GM03348 (cell line): ENCODE data around the gene DCDC1.

Source experiments
- DNase-seq: peaks from one replicate; pipeline ENCODE4 v3.0.0; 2012; ENCODE audit warnings: low spot score

The DCDC1 gene, protein sequence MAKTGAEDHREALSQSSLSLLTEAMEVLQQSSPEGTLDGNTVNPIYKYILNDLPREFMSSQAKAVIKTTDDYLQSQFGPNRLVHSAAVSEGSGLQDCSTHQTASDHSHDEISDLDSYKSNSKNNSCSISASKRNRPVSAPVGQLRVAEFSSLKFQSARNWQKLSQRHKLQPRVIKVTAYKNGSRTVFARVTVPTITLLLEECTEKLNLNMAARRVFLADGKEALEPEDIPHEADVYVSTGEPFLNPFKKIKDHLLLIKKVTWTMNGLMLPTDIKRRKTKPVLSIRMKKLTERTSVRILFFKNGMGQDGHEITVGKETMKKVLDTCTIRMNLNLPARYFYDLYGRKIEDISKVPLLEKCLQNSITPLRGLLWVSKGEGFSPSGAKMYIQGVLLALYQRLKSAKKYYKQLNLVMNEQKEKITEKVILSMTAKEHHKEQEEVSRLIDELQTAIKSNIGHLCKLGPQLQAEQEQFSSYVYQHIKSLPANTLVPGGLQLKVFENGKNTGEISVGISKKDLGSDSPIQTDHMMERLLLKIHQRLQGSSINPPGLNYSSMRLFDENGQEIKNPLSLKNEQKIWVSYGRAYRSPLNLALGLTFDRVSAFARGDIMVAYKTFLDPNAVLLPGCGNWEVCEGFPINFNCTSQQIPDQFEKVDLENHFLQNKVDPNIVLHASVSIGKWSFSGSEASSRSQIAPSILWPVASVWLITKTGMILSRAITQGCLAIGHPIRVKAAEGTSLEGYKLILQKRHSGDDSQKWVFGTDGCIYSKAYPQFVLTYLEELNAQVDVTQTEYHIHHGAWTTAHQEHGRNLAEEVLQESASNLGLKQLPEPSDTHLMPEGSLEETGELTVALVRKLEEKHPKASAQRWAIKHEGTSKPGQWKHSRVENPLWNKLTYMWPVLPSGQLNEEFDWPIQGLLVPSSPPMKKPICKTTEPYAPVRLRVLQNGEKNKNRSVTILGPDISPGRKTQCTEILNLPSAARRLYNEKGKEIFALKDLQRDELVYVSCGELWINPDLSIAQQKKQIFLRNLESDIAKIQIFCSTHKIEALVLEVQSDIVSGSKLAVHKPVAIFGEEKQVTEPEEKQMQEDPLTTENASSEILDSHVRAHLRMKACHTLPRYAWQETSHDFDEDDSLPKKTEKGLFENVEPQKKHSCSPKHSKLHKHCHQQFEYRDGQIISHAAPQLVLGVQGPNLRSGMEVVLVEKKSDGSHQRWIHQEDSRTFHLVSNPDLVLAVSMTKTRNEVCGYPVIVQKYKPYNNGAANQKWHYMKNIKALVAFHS (N-terminal part only)

DNA sequence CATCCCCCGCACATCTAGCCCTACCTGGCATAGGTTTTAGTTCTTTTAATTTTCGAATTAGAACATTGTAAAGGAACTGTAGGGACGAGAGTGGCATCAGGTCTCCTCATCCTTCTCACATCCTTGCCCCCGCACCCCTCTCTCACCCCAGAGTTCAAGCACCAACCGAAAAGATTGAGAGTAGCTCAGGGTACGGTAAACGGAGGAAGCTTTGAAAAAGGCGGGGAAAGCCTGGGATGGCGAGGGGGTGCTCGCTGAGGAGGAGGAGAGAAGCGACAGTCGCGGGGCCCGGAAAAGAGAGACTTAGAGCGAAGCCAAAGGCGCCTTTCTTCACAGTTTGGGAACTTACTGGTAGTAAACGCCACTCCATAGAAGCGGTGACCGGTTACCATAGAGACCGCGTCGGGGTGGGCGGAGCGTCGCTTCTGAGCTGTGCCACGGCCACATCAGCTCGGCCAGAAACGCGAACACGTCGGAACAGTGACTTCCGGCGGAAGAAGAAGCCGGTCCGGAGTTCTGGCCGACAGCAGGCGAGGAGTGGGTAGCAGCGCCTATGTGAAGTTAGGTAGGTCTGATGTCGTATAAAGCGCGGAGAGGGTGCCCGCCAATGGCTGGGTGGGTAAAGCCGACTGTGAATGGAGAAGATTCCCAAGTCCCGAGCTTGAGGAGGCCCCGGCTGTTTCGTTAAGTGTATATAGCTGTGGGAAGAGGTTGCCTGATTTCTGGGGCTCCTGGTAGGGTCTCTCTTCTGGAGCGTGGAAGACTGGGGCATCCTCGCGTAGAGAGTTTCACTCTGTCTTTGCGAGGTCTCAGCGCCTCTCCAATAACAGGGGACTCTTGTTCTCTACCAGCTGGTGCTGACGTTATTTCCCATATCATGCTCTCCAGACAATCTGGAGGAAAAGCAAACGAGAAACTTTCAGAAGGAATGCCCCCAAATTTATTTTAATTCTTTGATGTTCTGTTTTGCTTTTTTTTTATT is at the start of gene DCDC1, which contains the start of gene DNAJC24:
TSS of gene DCDC1 (minus strand) at position 392 of the 982 bp plus-strand sequence. CDS start 41,459 bp downstream, outside the sequence.
TSS of gene DNAJC24 (plus strand) at position 513 of the 982 bp plus-strand sequence. CDS start 889 bp downstream, outside the sequence.
- peak; percentile 93 for DNase-seq

DNA sequence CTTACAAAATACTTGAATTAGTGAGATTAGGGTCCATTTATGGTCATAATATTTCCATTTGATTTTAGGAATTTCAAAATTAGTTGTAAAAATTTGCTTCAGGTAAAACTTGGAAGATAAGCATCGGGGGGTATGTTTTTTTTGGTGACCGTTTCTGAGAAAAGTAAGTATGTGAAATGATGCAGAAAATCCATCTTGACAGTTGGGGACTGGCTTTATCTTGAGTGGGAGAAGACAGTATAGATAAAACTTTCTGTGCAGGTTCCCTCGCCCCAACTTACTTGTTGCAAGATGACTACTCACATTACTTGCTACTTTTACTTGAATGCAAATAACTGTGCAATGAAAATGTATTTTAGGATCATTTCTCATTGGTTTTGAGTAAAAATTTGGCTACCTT is 49.6 kb upstream of the DCDC1 start:
- DNase-seq = no peak

DNA sequence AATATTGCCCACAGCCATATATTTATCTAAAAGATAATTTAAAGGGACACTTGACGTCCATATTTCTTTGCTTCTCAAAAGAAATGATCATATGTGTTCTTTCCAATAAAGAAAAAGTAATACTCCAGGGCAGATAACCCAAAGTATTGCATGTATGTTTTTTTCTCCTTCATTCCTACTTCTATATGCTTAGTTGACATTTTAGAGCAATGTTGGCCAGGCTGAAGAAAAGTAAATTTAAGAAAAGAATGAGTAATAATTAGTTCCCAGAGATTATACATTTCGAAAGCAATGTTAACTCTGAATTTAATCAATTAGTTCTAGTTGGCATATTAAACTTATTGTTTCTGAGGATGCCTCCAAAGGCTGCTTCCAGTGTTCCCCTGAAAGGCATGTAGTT is 48.3 kb upstream of the DCDC1 start:
- no peak for DNase-seq

DNA sequence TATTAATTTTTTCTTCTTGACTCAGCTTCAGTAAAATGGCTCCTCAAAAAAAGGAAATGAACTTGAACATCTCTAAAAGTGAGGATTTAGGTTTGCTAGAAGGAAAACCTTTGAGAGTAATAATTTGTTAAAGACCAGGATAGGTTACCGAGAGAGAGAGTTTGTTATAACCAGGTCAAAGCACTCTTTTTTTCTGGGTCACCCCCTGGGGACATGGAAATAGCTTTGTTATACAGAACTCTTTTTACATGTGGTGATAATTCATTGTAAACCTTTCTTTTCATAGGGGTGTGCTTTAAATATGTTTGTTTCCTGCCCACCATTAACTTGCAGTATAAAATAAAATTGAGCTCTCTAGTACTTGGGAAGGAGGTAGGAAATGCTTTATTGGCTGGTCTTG is 47.8 kb upstream of the DCDC1 start:
- DNase-seq = no peak

DNA sequence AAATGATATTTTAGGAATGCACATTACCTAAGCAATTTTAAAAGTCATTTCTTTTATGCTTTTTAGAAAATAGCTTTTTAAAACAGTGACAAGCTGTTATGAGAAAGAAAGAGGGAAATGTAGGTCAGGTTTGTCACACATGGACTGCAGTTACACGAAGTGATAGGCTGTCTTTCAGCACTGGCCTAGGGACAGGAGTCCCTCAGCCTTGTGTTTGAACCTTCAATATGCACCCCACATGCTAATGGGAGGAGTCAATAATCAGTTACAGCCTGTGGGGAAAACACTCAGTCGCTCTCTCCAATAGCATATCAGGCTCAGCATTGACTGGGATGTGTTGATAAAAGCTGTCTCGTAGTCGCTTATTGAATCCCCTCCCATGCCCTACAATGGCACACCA is 45.9 kb upstream of the DCDC1 start:
- DNase-seq = no peak

DNA sequence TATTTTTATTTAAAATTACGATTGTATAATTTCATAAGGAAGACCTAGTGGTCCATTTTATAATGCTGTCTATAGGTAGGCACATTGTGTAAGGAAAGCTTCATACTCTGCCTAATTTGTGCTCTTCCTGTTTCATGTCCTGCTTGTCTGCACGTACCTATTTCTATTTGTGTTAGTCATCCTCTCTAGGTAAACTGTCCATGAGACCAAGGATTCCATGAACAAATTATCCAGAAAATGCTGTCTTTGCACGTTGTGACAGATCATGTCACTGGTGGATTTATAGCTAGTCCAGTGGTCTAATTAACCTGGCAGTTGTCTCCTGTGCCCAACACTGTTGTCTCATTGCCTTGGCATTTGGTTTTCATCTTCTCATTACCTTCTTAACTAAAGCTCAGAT is 44.8 kb upstream of the DCDC1 start:
- DNase-seq = no peak

DNA sequence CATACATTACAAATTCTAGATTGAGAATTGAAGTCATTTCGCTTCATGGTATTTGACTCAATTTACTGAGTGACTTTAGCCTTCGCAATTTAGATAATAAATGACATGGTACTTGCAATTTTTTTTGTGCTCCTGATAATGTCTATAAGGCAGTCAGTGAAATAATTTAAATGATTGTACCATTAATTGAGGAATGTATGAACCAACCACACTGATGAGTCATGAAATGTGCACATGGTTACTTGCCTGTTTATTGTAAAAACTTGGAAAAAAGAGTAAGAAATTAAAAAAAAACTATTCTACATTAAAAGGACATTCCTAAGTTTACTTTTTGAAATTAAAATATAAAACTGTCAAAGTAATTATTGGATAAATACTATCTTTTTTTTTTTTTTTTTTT is 43.4 kb upstream of the DCDC1 start:
- DNase-seq = peak; percentile 44

DNA sequence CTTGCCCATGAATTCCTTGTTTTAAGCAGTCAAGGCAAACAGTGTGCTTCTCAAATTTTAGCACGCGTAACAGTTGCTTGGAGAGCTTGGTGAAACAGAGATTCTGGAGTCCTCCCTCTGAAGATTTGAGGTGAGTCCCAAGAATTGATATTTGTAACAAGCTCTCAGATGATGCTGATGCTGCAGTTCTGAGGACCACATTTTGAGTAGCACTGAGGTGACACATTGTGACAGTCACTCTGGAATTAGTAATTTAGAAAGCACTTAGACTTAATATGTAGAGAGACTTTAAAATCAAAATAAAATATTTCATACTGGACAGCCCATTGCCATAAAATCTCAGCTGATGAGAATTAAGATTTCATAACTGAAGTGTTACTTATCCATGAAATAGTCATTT is 38.7 kb upstream of the DCDC1 start:
- DNase-seq = no peak

DNA sequence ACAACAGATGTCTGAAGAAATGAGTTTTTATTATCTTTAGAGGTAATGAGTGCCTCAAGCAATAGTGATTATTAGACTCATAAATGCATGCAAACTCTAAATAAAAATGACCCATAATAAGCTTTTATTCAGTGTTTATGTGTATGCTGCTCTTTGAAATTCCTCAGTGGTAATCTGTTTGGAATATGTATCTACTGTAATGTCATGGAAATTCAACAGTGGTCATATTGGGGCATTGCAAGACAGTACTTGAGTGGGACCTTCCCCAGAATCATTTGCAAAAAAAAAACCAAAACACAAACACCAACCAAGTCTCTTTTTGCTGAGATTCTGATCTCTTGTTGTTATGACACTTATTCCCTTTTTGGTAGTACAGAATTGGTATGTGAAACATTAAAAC is 35.1 kb upstream of the DCDC1 start:
- no peak for DNase-seq

DNA sequence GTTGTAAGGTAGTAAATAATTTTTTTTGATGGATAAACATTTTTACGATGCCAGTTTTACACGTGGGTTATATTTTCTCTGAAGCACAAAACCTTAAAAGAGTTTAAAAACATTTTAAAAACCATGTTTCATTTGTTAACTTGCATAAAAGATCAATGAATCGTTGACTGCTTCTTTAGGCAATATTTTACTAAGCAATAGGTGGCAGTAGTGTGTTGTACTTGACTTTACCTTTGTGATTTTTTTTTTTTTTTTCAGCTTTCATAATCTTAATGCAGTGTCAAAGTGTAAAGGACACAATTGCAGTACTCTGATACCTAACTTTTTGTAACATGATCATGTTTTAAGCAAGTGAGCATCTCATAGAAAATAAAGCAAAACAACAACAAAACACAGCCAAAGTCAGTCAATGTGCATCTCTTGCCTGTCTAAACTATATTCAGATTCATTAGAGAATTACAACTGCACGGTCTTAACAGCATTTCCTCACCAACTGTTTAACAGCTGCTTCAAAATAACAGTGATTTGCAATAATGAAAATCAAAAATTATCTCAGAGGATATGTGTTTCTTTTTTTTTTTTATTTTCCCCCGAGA is 27.8 kb upstream of the DCDC1 start:
- DNase-seq = peak; percentile 28

DNA sequence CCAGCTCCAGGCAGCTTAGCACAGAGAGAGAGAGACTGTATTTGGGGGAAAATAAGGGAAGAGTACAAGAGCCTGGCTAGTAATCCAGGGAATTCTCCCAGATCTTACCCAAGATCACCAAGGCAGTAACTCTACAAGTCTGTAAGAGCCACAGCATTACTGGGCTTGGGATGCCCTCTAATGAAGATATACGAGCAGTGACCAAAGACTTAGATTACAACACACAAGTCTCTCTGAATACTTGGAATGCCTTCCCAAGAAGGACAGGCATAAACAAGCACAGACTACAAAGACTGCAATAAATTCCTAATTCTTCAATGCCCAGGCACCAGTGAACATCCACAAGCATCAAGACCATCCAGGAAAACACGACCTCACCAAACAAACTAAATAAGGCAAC is 17.8 kb upstream of the DCDC1 start:
- DNase-seq = no peak

DNA sequence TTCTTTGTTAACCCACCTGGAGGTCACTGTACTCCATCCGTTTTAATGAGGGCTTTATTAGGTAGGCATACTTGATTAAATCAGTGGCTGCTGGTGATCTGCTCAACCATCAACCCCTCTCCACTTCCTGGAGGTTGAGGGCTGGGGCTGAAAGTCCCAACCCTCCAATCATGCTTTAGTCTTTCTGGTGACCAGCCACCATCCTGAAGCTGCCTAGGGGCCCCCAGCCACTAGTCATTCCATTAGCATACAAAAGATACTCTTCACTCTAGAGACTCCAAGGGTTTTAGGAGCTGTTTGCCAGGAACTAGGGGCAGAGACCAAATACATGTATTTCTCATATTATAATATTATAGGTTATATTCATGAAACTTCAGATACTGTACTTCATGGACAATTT is 13.6 kb upstream of the DCDC1 start:
- DNase-seq = no peak

DNA sequence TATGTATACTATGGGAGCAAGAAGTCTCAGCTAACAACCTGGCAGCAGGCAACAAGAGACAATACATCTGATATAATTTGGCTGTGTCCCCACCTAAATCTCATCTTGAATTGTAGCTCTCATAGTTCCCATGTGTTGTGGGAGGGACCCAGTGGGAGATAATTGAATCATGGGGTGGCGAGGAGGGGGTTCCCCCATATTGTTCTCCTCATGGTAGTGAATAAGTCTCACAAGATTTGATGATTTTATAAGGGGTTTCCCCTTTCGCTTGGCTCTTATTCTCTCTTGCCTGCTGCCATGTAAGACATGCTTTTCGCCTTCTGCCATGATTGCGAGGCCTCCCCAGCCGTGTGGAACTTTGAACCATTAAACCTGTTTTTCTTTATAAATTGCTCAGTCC is 6.3 kb upstream of the DCDC1 start:
- DNase-seq = no peak

DNA sequence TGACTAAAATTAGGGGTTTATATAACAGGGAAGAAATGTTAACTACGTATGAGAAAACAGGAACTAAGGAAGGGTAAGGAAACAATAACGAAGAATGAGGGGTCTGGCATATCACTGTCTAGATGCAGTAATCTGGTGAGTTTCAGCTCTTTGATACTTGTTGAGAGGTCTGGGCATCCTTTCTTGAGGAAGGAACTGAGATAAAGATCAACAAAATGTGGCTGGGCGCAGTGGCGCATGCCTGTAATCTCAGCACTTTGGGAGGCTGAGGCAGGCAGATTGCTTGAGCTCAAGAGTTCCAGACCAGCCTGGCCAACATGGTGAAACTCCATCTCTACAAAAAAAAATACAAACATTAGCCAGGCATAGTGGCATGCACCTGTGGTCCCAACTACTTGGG is 2.7 kb downstream of the DCDC1 start:
- no peak for DNase-seq

DNA sequence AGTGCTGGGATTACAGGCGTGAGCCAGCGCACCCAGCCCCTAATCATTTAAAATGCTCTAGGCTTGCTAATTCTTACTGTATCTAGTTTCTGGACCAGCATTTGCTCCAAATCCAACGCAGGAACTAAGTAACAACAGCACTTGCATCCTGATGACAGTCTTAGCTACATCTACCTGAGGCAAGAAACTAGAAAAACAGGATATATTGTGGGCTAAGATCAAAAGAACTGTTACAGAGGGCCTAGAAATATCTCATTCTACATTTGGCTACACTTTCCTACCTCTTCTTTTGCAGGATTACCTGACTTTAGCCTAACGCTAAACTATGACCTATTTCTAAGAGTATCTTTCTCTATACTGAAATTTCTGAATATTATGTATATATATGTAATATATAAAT is 7.8 kb downstream of the DCDC1 start:
- DNase-seq = no peak

DNA sequence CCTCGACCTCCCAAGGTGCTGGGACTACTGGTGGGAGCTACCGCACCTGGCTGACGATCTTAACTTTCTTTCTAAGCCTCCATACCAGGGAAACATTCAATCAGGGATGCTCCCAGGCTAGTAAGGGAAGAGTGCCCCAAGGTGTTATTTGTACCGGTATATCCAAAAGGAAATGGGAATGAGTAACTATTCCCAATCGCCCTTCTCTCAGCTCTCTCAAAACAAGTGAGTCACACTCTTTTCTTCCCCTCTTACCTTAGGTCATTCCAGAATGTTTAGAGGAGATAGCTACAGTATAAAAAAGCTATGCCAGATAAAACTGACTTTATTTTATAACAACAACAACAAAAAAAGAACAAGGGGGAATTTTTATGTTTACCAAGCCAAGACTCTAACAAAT is 13.7 kb downstream of the DCDC1 start:
- DNase-seq = no peak

DNA sequence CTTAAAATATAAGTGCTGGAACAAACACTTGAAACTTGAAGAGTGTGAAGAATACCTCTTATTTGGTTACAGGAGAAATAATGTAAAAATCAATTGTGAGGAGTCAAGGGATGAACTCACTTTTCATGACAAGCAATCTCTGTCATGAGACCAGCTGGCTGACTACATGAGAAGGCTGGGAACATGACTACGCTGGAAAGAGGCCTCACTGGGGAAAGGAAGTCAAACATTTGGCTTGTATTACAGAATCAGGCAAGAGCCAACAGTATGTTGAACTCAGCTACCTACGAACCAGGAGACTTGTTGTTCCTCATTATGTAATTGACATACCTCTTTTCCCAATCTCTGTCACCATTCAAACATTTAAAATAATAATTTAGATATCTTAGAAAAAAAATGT is 14.4 kb downstream of the DCDC1 start:
- no peak for DNase-seq

DNA sequence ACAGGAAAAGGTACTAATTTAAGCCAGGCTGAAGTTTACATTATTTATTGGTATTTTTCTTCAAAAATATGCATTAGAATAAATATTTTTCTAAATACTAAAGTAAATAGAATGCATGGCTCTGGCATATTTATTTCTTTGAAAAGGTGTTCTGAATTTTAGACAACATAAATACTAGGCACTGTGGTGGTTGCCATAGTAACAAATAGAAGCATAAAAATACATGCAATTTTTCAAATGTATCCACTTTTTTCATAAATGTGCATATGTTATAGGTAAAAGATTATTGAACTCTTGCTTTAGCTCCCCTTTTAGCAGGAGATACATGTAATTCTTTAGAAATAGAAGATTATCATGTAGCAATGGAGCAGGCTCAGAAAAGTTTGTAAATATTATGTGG is 18.4 kb downstream of the DCDC1 start:
- DNase-seq = no peak

DNA sequence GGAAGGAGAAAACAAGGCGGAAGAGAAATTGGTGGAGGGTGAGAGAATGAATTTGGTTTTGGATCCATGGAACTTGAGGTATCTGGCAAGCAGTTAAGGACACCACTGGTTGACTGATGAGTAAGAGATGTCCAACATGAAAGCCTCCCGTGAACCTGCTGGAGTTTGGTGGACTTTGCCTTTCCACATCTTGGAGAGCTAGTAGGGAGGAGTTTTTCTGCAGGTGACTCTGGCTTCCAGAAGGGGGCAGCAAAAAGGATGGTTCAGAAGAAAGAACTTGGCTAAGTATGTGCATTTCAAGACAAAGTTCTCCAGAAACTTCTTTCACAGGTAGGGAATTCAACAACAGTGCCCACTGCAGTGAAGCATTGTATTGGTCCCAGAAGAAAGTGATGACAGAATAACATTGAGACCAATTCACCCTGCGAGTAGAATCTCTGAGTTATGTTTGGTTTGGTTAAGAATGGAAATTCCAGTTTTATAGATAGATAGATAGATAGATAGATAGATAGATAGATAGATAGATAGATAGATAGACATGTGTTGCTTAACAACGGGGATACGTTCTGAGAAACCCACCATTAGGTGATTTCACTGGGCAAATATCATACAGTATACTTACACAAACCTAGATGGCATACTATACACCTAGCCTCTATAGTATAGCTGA is 28.5 kb downstream of the DCDC1 start:
- peak; percentile 41 for DNase-seq

DNA sequence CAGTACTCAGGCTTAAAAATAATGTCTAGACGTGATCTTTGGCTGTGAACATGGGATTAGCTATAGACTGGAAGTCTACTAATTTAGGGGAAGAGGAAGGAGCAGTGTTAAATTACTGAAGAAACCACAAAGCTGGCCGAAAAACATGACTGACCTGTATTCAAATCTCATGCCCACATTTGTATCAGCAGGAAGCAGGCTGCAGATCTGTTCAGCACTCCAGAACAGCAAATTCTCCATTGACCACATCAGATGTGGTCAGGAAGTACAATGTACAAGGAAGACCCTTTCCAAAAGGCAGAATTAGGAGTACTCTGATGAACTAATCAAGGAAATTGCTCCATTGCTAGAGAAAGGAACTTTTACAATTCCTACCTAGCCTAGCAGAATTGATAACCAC is 31.7 kb downstream of the DCDC1 start:
- DNase-seq = no peak
